Measurements from ENCODE around the gene TP73.

Gene TP73

GRCh38 chr1:3689138-3689750 lies 36.9 kb downstream of the TP73 start:
- DNase-seq (ENCODE audit: low spot score) = no peak

- DNase-seq (ENCODE audit: low spot score) = no peak
Measured at GRCh38 chr1:3690282-3691065, 38.2 kb downstream of the TP73 start.

GRCh38 chr1:3691421-3692204 lies 39.3 kb downstream of the TP73 start:
- DNase-seq (ENCODE audit: low spot score) = no peak

- no peak for DNase-seq (ENCODE audit: low spot score)
Measured at GRCh38 chr1:3692598-3692997, 40.3 kb downstream of the TP73 start.

- DNase-seq (ENCODE audit: low spot score) = no peak
Measured at GRCh38 chr1:3693321-3693720, 41.0 kb downstream of the TP73 start.

- DNase-seq (ENCODE audit: low spot score) = peak; percentile 71
Measured at GRCh38 chr1:3695326-3696217, 43.3 kb downstream of the TP73 start.

- DNase-seq (ENCODE audit: low spot score) = no peak
Measured at GRCh38 chr1:3696689-3697088, 44.4 kb downstream of the TP73 start.

GRCh38 chr1:3697104-3697503 lies 44.8 kb downstream of the TP73 start:
- DNase-seq (ENCODE audit: low spot score) = no peak

- DNase-seq (ENCODE audit: low spot score) = no peak
Measured at GRCh38 chr1:3697810-3698209, 45.5 kb downstream of the TP73 start.

- no peak for DNase-seq (ENCODE audit: low spot score)
Measured at GRCh38 chr1:3698660-3699408, 46.5 kb downstream of the TP73 start.

GRCh38 chr1:3699596-3699995 lies 47.3 kb downstream of the TP73 start:
- DNase-seq (ENCODE audit: low spot score) = no peak

- DNase-seq (ENCODE audit: low spot score) = no peak
Measured at GRCh38 chr1:3700631-3701030, 48.3 kb downstream of the TP73 start.

- DNase-seq (ENCODE audit: low spot score) = no peak
Measured at GRCh38 chr1:3702528-3702927, 50.2 kb downstream of the TP73 start.

GRCh38 chr1:3702990-3703728 lies 50.8 kb downstream of the TP73 start:
- DNase-seq (ENCODE audit: low spot score) = no peak

GRCh38 chr1:3703786-3704371 lies 51.6 kb downstream of the TP73 start:
- DNase-seq (ENCODE audit: low spot score) = peak; percentile 22

GRCh38 chr1:3705341-3705950 lies 53.1 kb downstream of the TP73 start:
- no peak for DNase-seq (ENCODE audit: low spot score)

- no peak for DNase-seq (ENCODE audit: low spot score)
Measured at GRCh38 chr1:3706651-3707297, 54.5 kb downstream of the TP73 start.

- DNase-seq (ENCODE audit: low spot score) = no peak
Measured at GRCh38 chr1:3707298-3707938, 55.1 kb downstream of the TP73 start.

- no peak for DNase-seq (ENCODE audit: low spot score)
Measured at GRCh38 chr1:3707939-3708328, 55.6 kb downstream of the TP73 start.
